ENCODE measurements around the gene UNC13A.

- TF ChIP-seq CTCF (IDR thresholded peaks at IDR 0.05) (no peak), POLR2A (IDR thresholded peaks at IDR 0.05) (no peak)
These were observed 71.5 kb downstream of the UNC13A start for GRCh38 chr19:17616686-17616960.

All from adrenal gland (tissue), 5 donors.